Left cardiac atrium (tissue), 4 donors: ENCODE results near the gene PSMG1. TPM values are rescaled to one million over a fixed set of nuclear protein-coding genes. Genes with fewer than 3 reads are reported as not detected.
A peak's percentile ranks its signal among the peaks of the same experiment; 100 is the strongest.
"Not testable (repeated sequence)": the region's sequence is repeated elsewhere in the genome, so short reads cannot be mapped to it uniquely, and the experiment has no call there.

Experiments
- ATAC-seq, 2 donors: fragments of 200-7000 bp; cut with Tn5 transposase; one replicate each; pipeline ENCODE4 v1.9.1; 2020; ENCODE audit warnings: mild to moderate bottlenecking in 2 of 2, moderate library complexity in 2 of 2
- DNase-seq: peaks from one replicate; pipeline ENCODE4 v3.0.0-alpha.2; 2020
- intact Hi-C, 2 donors: fragments of 100-400 bp; cut with DNase I; formaldehyde crosslinking; loops; one replicate each; pipeline versions ENCODE4 v1.14.1 to v1.15.1; 2022 to 2023
- total RNA-seq, 2 donors: library from RNA; stranded (reverse); fragmentation: NEBNext Ultra II Directional; extraction: Animal tissue kit (Norgen Biotek cat#: 25700); gene quantifications; one replicate each; pipeline ENCODE4 v1.2.1, GENCODE V29; 2021
- donor health status: DM: no; HTN: yes; CAD: no.
- donor health status: DM: no; HTN: yes; CAD: no; lungs with severe emphysema.
- donor health status: DM: yes; HTN: yes; CAD: no.
- donor health status: Dilated cardiomyopathy.

The PSMG1 gene
- total RNA-seq, 2 donors from 2014 or later = 21.3 to 30.6 TPM

GRCh38 chr21:39136138-39136537 is 47.1 kb downstream of the PSMG1 start:
- ATAC-seq, DNase-seq: not testable (repeated sequence)
- intact Hi-C loops = loop anchor here (5.0 to 10.0 kb wide), 3 partner anchors 469 to 631 kb away; no protein-coding TSS in a partner anchor

GRCh38 chr21:39134288-39134810 is 48.9 kb downstream of the PSMG1 start:
- DNase-seq (no peak), ATAC-seq (no peak)
- intact Hi-C loops = loop anchor here in 1 of 2 donors (10.0 kb wide), 1 partner anchor 630 kb away; no protein-coding TSS in a partner anchor

GRCh38 chr21:39132248-39132647 is 51.0 kb downstream of the PSMG1 start:
- ATAC-seq (no peak), DNase-seq (no peak)
- intact Hi-C loops = loop anchor here in 1 of 2 donors (10.0 kb wide), 1 partner anchor 627 kb away; no protein-coding TSS in a partner anchor

GRCh38 chr21:39131791-39132190 is 51.5 kb downstream of the PSMG1 start:
- intact Hi-C loops = loop anchor here in 1 of 2 donors (2.0 to 10.0 kb wide), 2 partner anchors 397 to 627 kb away; no protein-coding TSS in a partner anchor
- DNase-seq (no peak), ATAC-seq (no peak)

- DNase-seq (no peak), ATAC-seq (no peak)
- intact Hi-C loops = no loop called here
These were observed 55.7 kb downstream of the PSMG1 start for GRCh38 chr21:39127506-39127905.

- intact Hi-C loops = loop anchor here in 1 of 2 donors (1.0 kb wide), 2 partner anchors 321 to 392 kb away; partner anchors contain the start of gene ETS2
- DNase-seq (no peak), ATAC-seq (no peak)
These were observed 56.8 kb downstream of the PSMG1 start for GRCh38 chr21:39126486-39126806.

- DNase-seq (peak; percentile 40), ATAC-seq (peak; percentile 93 to 95)
- intact Hi-C loops = loop anchor here in 1 of 2 donors (1.0 kb wide), 2 partner anchors 321 to 392 kb away; partner anchors contain the start of gene ETS2
These were observed 57.3 kb downstream of the PSMG1 start for GRCh38 chr21:39125752-39126485.

Other genes with a start within 250 kb of the PSMG1 start
- 10 to 100 TPM; 24.5 to 32.0 TPM for gene BRWD1, start 130.2 kb upstream of the PSMG1 start, total RNA-seq
- gene HMGN1, start 165.6 kb upstream of the PSMG1 start, total RNA-seq = 10 to 100 TPM; 73.2 to 78.2 TPM